GM23338 (cell line): ENCODE measurements around the gene FBLN2. TPM values are rescaled to one million over a fixed set of nuclear protein-coding genes. Genes with fewer than 3 reads are reported as not detected.
A peak's percentile ranks its signal among the peaks of the same experiment; 100 is the strongest.

Experiments
- ATAC-seq: fragments of 200-7000 bp; cut with Tn5 transposase; 3 replicates; pipeline ENCODE4 v1.9.1; 2020
- DNase-seq: peaks from one replicate; pipeline ENCODE4 v3.0.0-alpha.2; 2015; ENCODE audit warnings: low spot score
- H2AFZ ChIP-seq: fragments of 200-600 bp; sonication (generic); 2 replicates; pipeline ENCODE4 v1.8.0; 2016; ENCODE audit warnings: antibody characterized with exemption, mild to moderate bottlenecking, moderate library complexity
- H3F3A ChIP-seq: fragments of 200-600 bp; sonication (generic); replicated peaks from 2 replicates; pipeline ENCODE4 v1.8.0; 2017; ENCODE audit warnings: antibody characterized with exemption, mixed run types, low read depth
- H3K27ac ChIP-seq: fragments of 200-600 bp; sonication (generic); 2 replicates; pipeline ENCODE4 v1.6.1; 2016; ENCODE audit warnings: low read depth
- H3K27me3 ChIP-seq: fragments of 200-600 bp; sonication (generic); 2 replicates; pipeline ENCODE4 v1.8.0; 2016; ENCODE audit warnings: mild to moderate bottlenecking, mixed run types, moderate library complexity; ENCODE audit not compliant: insufficient read depth
- H3K36me3 ChIP-seq: fragments of 200-600 bp; sonication (generic); 2 replicates; pipeline ENCODE4 v1.8.0; 2016; ENCODE audit warnings: mild to moderate bottlenecking; ENCODE audit not compliant: insufficient read depth
- H3K4me1 ChIP-seq: fragments of 200-600 bp; sonication (generic); 2 replicates; pipeline ENCODE4 v1.8.0; 2016; ENCODE audit warnings: mild to moderate bottlenecking, moderate library complexity; ENCODE audit not compliant: insufficient read depth
- H3K4me2 ChIP-seq: fragments of 200-600 bp; sonication (generic); 2 replicates; pipeline ENCODE4 v1.7.1; 2017; ENCODE audit warnings: mixed run types
- H3K4me3 ChIP-seq: fragments of 200-600 bp; sonication (generic); 2 replicates; pipeline ENCODE4 v1.6.1; 2016; ENCODE audit warnings: mixed run types
- H3K79me2 ChIP-seq: fragments of 200-600 bp; sonication (generic); replicated peaks from 2 replicates; pipeline ENCODE4 v1.8.0; 2017; ENCODE audit warnings: mild to moderate bottlenecking; ENCODE audit not compliant: insufficient read depth
- H3K9me2 ChIP-seq: fragments of 200-600 bp; sonication (generic); 2 replicates; pipeline ENCODE4 v1.8.0; 2017; ENCODE audit not compliant: insufficient read depth
- H4K20me1 ChIP-seq: fragments of 200-600 bp; sonication (generic); replicated peaks from 2 replicates; pipeline ENCODE4 v1.8.0; 2017; ENCODE audit warnings: mild to moderate bottlenecking; ENCODE audit not compliant: insufficient read depth
- H3K27ac Mint-ChIP-seq: 2 replicates; pipeline ENCODE4 v1.8.0; 2020; ENCODE audit warnings: inconsistent platforms, mild to moderate bottlenecking, moderate library complexity, mixed read lengths
- H3K27me3 Mint-ChIP-seq: 3 replicates; pipeline ENCODE4 v1.8.0; 2022; ENCODE audit warnings: low read depth, mild to moderate bottlenecking, moderate library complexity, mixed read lengths, inconsistent platforms; ENCODE audit not compliant: insufficient read depth, poor library complexity
- H3K36me3 Mint-ChIP-seq: 3 replicates; pipeline ENCODE4 v1.8.0; 2021; ENCODE audit warnings: low read depth, mild to moderate bottlenecking, inconsistent platforms, moderate library complexity, mixed read lengths
- H3K4me1 Mint-ChIP-seq: 3 replicates; pipeline ENCODE4 v1.8.0; 2020; ENCODE audit warnings: mild to moderate bottlenecking, inconsistent platforms, mixed read lengths
- H3K4me3 Mint-ChIP-seq: 3 replicates; pipeline ENCODE4 v1.8.0; 2021; ENCODE audit warnings: moderate library complexity, mild to moderate bottlenecking, inconsistent platforms, mixed read lengths
- H3K9me3 Mint-ChIP-seq: 3 replicates; pipeline ENCODE4 v1.8.0; 2020; ENCODE audit warnings: moderate library complexity, mild to moderate bottlenecking, inconsistent platforms, mixed read lengths
- CREB1 ChIP-seq: fragments of 250-450 bp; sonication (Bioruptor Pico); IDR thresholded peaks from 2 replicates; pipeline ENCODE4 v1.5.0; 2020; ENCODE audit warnings: low read depth, mild to moderate bottlenecking, moderate library complexity
- CTCF ChIP-seq, 2 experiments: fragments of 200-600 bp in 1 of 2; sonication (generic) in 1 of 2; conservative IDR thresholded peaks; 2 replicates each; pipeline versions ENCODE4 v1.5.1 to v1.6.1; 2016 to 2017; ENCODE audit warnings: antibody characterized with exemption in 2 of 2, low read depth in 2 of 2, mild to moderate bottlenecking in 2 of 2, moderate library complexity in 1 of 2
- EZH2 ChIP-seq: fragments of 200-600 bp; sonication (generic); IDR thresholded peaks from one replicate; pipeline ENCODE4 v1.8.0; 2017; ENCODE audit warnings: antibody characterized with exemption, mild to moderate bottlenecking, low read depth; ENCODE audit not compliant: unreplicated experiment
- EZH2phosphoT487 ChIP-seq: fragments of 200-600 bp; sonication (generic); IDR thresholded peaks from one replicate; pipeline ENCODE4 v1.8.1; 2018; ENCODE audit warnings: antibody characterized with exemption; ENCODE audit not compliant: unreplicated experiment
- JUNB ChIP-seq: IDR thresholded peaks from one replicate; pipeline ENCODE4 v1.6.1; 2016; ENCODE audit warnings: antibody characterized with exemption; ENCODE audit not compliant: unreplicated experiment
- NANOG ChIP-seq: IDR thresholded peaks from 2 replicates; pipeline ENCODE4 v1.6.1; 2016; ENCODE audit warnings: antibody characterized with exemption, borderline replicate concordance
- POLR2AphosphoS5 ChIP-seq: IDR thresholded peaks from 2 replicates; pipeline ENCODE4 v1.6.1; 2016; ENCODE audit warnings: antibody characterized with exemption, low read depth
- REST ChIP-seq: IDR thresholded peaks from one replicate; pipeline ENCODE4 v1.6.1; 2018; ENCODE audit warnings: antibody characterized with exemption; ENCODE audit not compliant: unreplicated experiment
- STAT1 ChIP-seq: IDR thresholded peaks from one replicate; pipeline ENCODE4 v1.6.1; 2016; ENCODE audit warnings: antibody characterized with exemption; ENCODE audit not compliant: unreplicated experiment
- ZNF114 ChIP-seq: fragments of 250-450 bp; sonication (Bioruptor Pico); IDR thresholded peaks from 2 replicates; pipeline ENCODE4 v1.5.0; 2020; ENCODE audit warnings: mild to moderate bottlenecking, moderate library complexity
- ZNF331 ChIP-seq: fragments of 250-450 bp; sonication (Bioruptor Pico); IDR thresholded peaks from 2 replicates; pipeline ENCODE4 v1.5.0; 2020; ENCODE audit warnings: low read depth, mild to moderate bottlenecking, moderate library complexity
- polyA plus RNA-seq: library from polyadenylated mRNA; unstranded; fragments of >200 nt; fragmentation: Nextera tagmentation; extraction: Ambion mirVana; gene quantifications from 2 replicates; pipeline ENCODE4 v1.2.1, GENCODE V29; 2016
- total RNA-seq: library from RNA; depleted of rRNA; stranded (reverse); fragments of >200 nt; shearing (Covaris generic); gene quantifications from 2 replicates; pipeline ENCODE4 v1.2.3, GENCODE V29; 2014
- TF ChIP-seq, protein P1 (sequence below): IDR thresholded peaks from 2 replicates; pipeline ENCODE4 v1.6.1; 2016; ENCODE audit warnings: antibody characterized with exemption

FBLN2 gene
- total and polyA plus RNA-seq, 2 experiments from 2014 or later, result 18.8 to 26.8 TPM

DNA sequence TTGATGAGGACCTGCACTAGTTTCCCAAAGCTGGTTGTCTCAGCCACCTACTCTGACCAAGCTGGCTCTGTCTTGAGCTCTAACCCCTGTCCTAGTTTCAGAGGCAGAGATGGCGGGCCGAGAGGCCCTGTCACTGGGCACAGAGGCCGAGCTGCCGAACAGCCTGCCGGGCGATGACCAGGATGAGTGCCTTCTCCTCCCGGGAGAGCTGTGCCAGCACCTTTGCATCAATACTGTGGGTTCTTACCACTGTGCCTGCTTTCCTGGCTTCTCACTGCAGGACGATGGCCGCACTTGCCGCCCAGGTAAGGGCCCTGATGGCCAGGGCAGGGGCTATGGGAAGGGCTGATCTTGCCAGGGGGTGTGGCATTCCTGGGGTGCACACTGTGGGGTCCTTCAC is 69.1 kb downstream of the FBLN2 start (continued):
- TF ChIP-seq STAT1 (no peak), ZNF114 (CRISPR knock-in tag) (no peak)
- TF ChIP-seq, protein P1, sequence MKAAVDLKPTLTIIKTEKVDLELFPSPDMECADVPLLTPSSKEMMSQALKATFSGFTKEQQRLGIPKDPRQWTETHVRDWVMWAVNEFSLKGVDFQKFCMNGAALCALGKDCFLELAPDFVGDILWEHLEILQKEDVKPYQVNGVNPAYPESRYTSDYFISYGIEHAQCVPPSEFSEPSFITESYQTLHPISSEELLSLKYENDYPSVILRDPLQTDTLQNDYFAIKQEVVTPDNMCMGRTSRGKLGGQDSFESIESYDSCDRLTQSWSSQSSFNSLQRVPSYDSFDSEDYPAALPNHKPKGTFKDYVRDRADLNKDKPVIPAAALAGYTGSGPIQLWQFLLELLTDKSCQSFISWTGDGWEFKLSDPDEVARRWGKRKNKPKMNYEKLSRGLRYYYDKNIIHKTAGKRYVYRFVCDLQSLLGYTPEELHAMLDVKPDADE, result no peak

- Mint-ChIP-seq H3K27ac (no peak overlapping the region), H3K4me3 (no peak overlapping the region), H3K27me3 (peaks cover 1% of the 10 kb centered on the region), H3K36me3 (peaks cover 8% of the 10 kb centered on the region), H3K4me1 (peaks cover 2% of the 10 kb centered on the region; the same call in 1 of the 3 replicates), H3K9me3 (no peaks in the 10 kb centered on the region; the same call in 2 of the 3 replicates)
- Histone ChIP-seq H3K4me3 (no peak overlapping the region), H3K36me3 (no peaks in the 10 kb centered on the region), H3K9me2 (0 out of 2 replicates have a peak, but pooled peaks cover 8% of the 10 kb centered on the region), H3K27ac (no peak overlapping the region), H3K4me2 (no peak overlapping the region), H3K4me1 (no peaks in the 10 kb centered on the region), H4K20me1 (no peaks in the 10 kb centered on the region), H2AFZ (no peak overlapping the region), H3F3A (no peaks in the 10 kb centered on the region), H3K27me3 (no peaks in the 10 kb centered on the region), H3K79me2 (no peaks in the 10 kb centered on the region)
- TF ChIP-seq POLR2AphosphoS5 (no peak), ZNF331 (CRISPR knock-in tag) (no peak), CREB1 (no peak)
- TF ChIP-seq, protein P1, result no peak
- no peak for ATAC-seq
- no peak for DNase-seq
These were observed 69.9 kb downstream of the FBLN2 start for GRCh38 chr3:13618836-13619235.

DNA sequence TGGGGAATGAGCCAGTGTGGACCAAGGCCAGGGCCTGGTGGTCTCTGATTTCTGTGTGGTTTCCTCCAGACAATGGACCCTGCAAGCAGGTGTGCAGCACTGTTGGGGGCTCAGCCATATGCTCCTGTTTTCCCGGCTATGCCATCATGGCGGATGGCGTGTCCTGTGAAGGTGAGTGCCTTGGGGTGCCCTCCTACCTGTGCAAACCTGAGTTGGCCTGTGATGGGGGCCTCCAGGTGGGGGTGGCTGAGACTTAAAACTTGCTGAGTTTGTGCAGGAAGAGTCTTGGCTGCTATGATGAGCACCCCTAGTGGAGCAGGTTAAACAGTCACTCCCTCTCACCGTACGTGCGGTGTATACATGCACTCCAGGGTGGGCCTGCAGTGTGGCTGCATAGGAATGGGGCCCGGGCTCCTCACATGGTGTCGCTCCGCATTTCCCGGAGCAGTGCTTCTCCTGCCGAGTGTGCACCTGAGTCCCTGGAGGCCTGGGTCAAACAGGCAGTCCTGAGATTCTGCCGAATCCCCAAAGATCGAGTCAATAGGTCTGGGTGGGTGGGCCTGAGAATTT is 70.8 kb downstream of the FBLN2 start:
- Histone ChIP-seq H3K4me2 (no peak overlapping the region), H3K36me3 (no peaks in the 10 kb centered on the region), H3K4me1 (no peaks in the 10 kb centered on the region), H3K79me2 (no peaks in the 10 kb centered on the region), H4K20me1 (no peaks in the 10 kb centered on the region), H3K27me3 (no peaks in the 10 kb centered on the region), H2AFZ (no peak overlapping the region), H3F3A (no peaks in the 10 kb centered on the region), H3K9me2 (no peaks in the 10 kb centered on the region), H3K27ac (no peak overlapping the region), H3K4me3 (no peak overlapping the region)
- DNase-seq (no peak), ATAC-seq (peak; percentile 38; the same call in 2 of the 3 replicates)
- H3K9me3 Mint-ChIP-seq, result no peaks in the 10 kb centered on the region; the same call in 2 of the 3 replicates
- H3K36me3 Mint-ChIP-seq, result peaks cover under 1% of the 10 kb centered on the region
- peaks cover 2% of the 10 kb centered on the region; the same call in 1 of the 3 replicates for H3K4me1 Mint-ChIP-seq
- peaks cover 1% of the 10 kb centered on the region for H3K27me3 Mint-ChIP-seq
- H3K4me3 Mint-ChIP-seq, result no peak overlapping the region
- no peak overlapping the region; the same call in 1 of the 2 replicates for H3K27ac Mint-ChIP-seq
- no peak for TF ChIP-seq ZNF114 (CRISPR knock-in tag)
- TF ChIP-seq ZNF331 (CRISPR knock-in tag), result no peak
- TF ChIP-seq REST, result no peak
- TF ChIP-seq EZH2phosphoT487, result no peak
- no peak for TF ChIP-seq CREB1
- no peak for TF ChIP-seq CTCF (conservative IDR thresholded peaks at IDR 0.05; ENCODE audit: low read depth in 2 of 2)
- no peak for TF ChIP-seq EZH2
- TF ChIP-seq JUNB, result no peak
- no peak for TF ChIP-seq NANOG
- TF ChIP-seq, protein P1, result no peak
- TF ChIP-seq POLR2AphosphoS5, result no peak
- no peak for TF ChIP-seq STAT1
